Small intestine (tissue), 7 donors: ENCODE measurements around the gene ECE1. TPM values are rescaled to one million over a fixed set of nuclear protein-coding genes. Genes with fewer than 3 reads are reported as not detected.

Experiments used
- DNase-seq, 2 donors: peaks; one replicate each; pipeline versions ENCODE4 v3.0.0 to v3.0.0-alpha.2; 2013
- FAIRE-seq: peaks from 2 replicates; lab custom pipeline; 2012; peaks lifted over from hg19 to GRCh38; lab: Jason Lieb, UNC
- H3K27ac ChIP-seq, 3 donors: one replicate each; pipeline ENCODE4 v1.5.1; 2013; ENCODE audit warnings: low read length in 2 of 3, mild to moderate bottlenecking in 2 of 3, control low read depth in 1 of 3, inconsistent platforms in 1 of 3, low read depth in 1 of 3, moderate library complexity in 1 of 3
- H3K27me3 ChIP-seq, 3 donors: one replicate each; pipeline ENCODE4 v1.6.1; 2013; ENCODE audit warnings: low read length in 3 of 3, inconsistent platforms in 1 of 3; ENCODE audit not compliant: control insufficient read depth in 3 of 3, insufficient read depth in 3 of 3
- H3K36me3 ChIP-seq, 3 donors: one replicate each; pipeline ENCODE4 v1.6.1; 2013; ENCODE audit warnings: low read length in 3 of 3, inconsistent platforms in 1 of 3, low read depth in 1 of 3, mild to moderate bottlenecking in 1 of 3, moderate library complexity in 1 of 3; ENCODE audit not compliant: control insufficient read depth in 3 of 3, insufficient read depth in 2 of 3
- H3K4me1 ChIP-seq, 3 donors: one replicate each; pipeline ENCODE4 v1.6.1; 2013; ENCODE audit warnings: low read length in 2 of 3, inconsistent platforms in 1 of 3, low read depth in 1 of 3, mild to moderate bottlenecking in 1 of 3, moderate library complexity in 1 of 3; ENCODE audit not compliant: control insufficient read depth in 3 of 3, insufficient read depth in 2 of 3
- H3K4me3 ChIP-seq, 3 donors: one replicate each; pipeline ENCODE4 v1.5.1; 2013; ENCODE audit warnings: low read length in 3 of 3, control low read depth in 1 of 3, inconsistent platforms in 1 of 3, low read depth in 1 of 3, mild to moderate bottlenecking in 1 of 3, moderate library complexity in 1 of 3
- H3K9me3 ChIP-seq, 2 donors: one replicate each; pipeline ENCODE4 v1.6.1; 2013; ENCODE audit warnings: low read depth in 1 of 2, low read length in 1 of 2; ENCODE audit not compliant: control insufficient read depth in 2 of 2, insufficient read depth in 1 of 2
- WGBS, 3 donors: extraction: QIAGEN DNeasy Blood & Tissue Kit; methylation state at CpG; one replicate each; pipeline ENCODE4 v1.1.7; 2013; 5-methylcytosine and 5-hydroxymethylcytosine counted together
- polyA plus RNA-seq, 4 donors: library from polyadenylated mRNA; stranded (reverse) in 3 of 4; unstranded in 1 of 4; fragments of 200-250 nt in 3 of 4; fragments of 120-200 nt in 1 of 4; gene quantifications; one replicate each; pipeline versions ENCODE4 v1.2.1 to v1.2.3, GENCODE V29; 2013
- donor health status: healthy with polysubstance abuse.
- donor health status: control.
- donor health status: control.
- donor health status: Bipolar disorder and iron deficiency.
- donor health status: healthy.

Gene ECE1
- polyA plus RNA-seq, 4 donors: 20.8 to 68.9 (median 40.4) TPM

DNA sequence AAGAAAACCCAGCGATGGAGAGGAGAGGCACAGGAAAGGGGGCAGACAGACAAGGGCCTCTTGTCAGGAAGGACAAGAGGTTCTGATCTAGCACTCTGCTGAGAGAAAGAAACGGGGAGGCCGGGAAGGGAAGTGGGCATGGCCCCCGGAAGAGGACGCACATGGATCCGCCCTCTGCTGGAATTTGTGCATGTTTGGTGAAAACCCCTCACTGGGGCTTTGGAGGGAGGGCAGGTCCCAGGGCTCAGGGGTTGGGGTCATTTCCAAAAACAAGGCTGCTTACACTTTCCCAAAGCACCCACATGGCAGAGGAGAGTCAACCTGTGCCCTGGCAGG, 32.4 kb upstream of the ECE1 start:
- H3K9me3 ChIP-seq: no peaks in the 10 kb centered on the region
- no peak for FAIRE-seq
- H3K27ac ChIP-seq: peak overlapping the region in 1 of 3 donors; percentile 25
- H3K4me3 ChIP-seq: no peak overlapping the region
- no peak for DNase-seq
- no peaks in the 10 kb centered on the region for H3K27me3 ChIP-seq
- peaks cover 6 to 80% (median 8%) of the 10 kb centered on the region in 3 donors for H3K4me1 ChIP-seq
- peaks cover 0 to 46% (median 0%) of the 10 kb centered on the region in 3 donors for H3K36me3 ChIP-seq
- WGBS, 3 donors: 46 to 93% (median 82%) methylated on average over 6 of the region's 6 CpGs

DNA sequence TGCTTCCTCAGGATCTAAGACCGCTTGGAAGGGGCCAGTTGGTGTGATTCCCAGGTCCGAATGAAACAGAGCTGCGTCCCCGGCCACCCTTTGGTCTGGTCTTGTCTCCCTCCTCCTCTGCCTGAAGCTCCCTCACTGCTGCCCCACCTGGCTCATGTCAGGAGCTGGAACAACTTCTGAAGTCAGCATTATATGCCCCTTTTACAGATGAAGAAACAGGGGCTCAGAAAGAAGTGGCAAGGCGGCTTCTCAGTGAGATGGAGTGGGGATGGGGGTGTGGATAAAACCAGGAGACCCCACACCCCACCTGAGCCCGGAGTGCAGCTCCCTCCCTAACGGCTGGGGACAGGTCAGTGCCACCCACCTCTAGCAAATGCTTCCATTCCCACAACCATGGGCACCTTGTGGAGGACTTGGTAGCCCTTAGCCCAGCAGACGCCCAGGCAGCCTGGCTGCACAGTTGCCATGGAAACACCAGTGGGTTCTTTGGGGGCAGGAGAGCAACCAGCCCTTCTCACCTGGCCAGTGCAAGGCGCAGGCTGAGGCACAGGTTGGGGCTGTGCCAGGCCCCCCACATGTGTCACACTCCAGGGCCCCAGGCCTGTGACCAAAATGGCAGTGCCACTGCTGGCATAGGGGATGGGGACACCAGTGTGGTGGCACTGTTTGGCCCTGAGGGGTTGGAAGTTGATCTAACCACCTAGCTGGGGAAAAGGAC, 31.9 kb upstream of the ECE1 start:
- Histone ChIP-seq H3K4me3 (no peak overlapping the region), H3K27ac (peak overlapping the region in 2 of 3 donors; percentile 25 to 29), H3K4me1 (peaks cover 6 to 78% (median 8%) of the 10 kb centered on the region in 3 donors), H3K36me3 (peaks cover 0 to 46% (median 0%) of the 10 kb centered on the region in 3 donors), H3K9me3 (no peaks in the 10 kb centered on the region), H3K27me3 (no peaks in the 10 kb centered on the region)
- FAIRE-seq: no peak
- 88 to 100% (median 89%) methylated on average over 9 of the region's 9 CpGs for WGBS, 3 donors
- DNase-seq: no peak

DNA sequence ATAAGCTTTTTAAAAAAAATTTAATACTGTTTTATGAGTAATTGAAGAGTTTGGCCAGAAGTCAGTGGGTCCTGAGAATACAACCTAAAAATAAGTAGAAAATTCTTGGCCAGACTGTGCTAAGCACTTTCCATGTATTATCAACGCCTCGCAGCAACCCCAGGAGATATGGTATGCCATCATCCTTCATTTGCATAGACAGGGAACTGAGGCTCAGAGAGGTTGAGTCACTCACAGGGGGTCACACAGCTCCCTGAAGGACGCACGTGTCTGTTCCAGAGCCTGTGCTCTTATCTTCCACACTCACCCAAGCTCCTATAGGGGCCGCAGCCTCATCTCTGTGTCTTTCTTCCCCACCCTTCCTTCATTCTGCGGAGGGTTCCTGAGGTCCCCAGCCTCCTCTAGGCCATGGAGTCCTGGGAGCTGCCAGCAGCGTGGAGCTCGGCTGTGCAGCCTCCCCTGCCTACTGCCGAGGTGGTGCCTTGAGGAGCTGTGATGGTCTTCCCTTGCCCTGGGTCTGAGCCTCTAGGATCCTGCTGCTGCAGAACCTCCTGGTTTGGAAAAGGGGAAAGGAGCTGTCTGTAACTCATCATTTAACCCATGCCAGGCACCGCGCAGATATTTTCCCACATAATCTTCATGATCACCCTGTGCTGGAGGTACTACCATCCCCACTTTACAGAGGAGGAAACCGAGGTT, 30.3 kb upstream of the ECE1 start:
- H3K9me3 ChIP-seq: no peaks in the 10 kb centered on the region
- peak overlapping the region in 2 of 3 donors; percentile 6 to 12 for H3K27ac ChIP-seq
- no peak overlapping the region for H3K4me3 ChIP-seq
- H3K27me3 ChIP-seq: no peaks in the 10 kb centered on the region
- peaks cover 0 to 41% (median 0%) of the 10 kb centered on the region in 3 donors for H3K36me3 ChIP-seq
- FAIRE-seq: no peak
- 87 to 94% (median 91%) methylated on average over 12 of the region's 12 CpGs for WGBS, 3 donors
- peaks cover 3 to 67% (median 4%) of the 10 kb centered on the region in 3 donors for H3K4me1 ChIP-seq
- DNase-seq: no peak

DNA sequence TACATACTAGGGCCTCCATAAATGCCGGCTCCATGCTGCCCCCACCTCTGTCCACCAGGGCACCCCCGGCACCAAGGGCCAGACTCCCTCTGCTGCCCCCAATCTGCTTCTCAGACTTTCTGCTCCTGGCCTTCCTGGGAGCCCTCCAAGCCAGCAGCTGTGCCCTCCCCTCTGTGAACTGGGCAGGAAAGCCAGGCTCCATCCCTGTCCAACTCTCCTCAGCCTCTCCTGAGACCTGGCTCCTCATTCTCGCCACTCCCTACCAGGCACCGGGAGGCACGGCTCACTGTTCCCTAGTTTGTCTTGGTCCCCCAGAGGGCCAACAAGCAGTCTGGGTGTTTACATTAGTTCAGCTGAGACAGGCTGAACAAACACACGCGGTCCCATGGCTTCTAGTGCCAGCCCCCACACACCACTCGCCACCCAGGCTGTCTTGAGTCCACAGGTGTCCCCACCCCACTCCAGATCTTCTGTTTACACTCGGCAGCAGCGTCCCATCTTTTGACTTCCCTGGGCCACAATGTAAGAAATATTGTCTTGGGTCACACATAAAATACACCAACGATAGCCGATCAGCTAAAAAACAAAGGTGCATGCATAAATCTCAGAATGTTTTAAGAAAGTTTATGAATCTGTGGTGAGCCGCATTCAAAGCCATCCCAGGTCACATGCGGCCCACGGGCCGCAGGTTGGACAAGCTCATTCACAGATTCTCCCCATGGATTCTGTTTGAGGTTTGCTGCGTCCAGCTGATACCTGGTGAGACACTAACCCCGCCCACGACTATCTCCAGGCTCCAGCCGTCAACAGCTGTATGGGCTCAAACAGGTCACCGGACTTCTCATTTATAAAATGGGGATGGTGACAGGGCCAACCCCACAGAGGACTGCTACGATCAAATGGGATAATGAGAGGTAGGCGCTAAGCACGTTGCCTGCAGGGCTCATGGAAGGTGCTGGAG, 29.5 kb upstream of the ECE1 start:
- DNase-seq (no peak), FAIRE-seq (no peak)
- Histone ChIP-seq H3K36me3 (peaks cover 0 to 39% (median 0%) of the 10 kb centered on the region in 3 donors), H3K4me1 (peaks cover 0 to 59% (median 3%) of the 10 kb centered on the region in 3 donors), H3K9me3 (no peaks in the 10 kb centered on the region), H3K27me3 (no peaks in the 10 kb centered on the region), H3K4me3 (no peak overlapping the region), H3K27ac (peak overlapping the region in 2 of 3 donors; percentile 61 to 84)
- WGBS, 3 donors: 70 to 84% (median 80%) methylated on average over 24 of the region's 24 CpGs

DNA sequence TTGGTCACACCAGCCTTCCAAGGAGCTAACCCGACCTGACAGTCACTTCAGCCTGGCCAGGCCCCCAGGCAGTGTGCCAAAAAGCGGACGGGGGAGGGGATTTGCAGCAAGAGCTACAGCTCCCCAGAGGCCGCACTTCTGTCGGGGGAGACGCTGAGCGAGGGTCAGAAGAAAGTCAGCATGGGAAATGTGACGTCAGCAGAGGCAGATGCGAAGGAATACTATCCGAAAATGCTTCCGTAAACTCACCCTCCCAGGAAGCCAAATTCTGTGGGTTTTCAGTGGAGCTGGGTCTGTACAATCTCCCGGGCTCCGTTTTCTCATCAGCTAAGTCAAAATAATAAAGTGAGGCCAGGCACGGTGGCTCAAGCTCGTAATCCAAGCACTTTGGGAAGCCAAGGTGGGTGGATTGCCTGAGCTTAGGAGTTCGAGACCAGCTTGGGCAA, 28.5 kb upstream of the ECE1 start:
- Histone ChIP-seq H3K4me1 (peaks cover 0 to 49% (median 3%) of the 10 kb centered on the region in 3 donors), H3K27me3 (no peaks in the 10 kb centered on the region), H3K9me3 (no peaks in the 10 kb centered on the region), H3K4me3 (no peak overlapping the region), H3K27ac (peak overlapping the region in 2 of 3 donors; percentile 61 to 84), H3K36me3 (peaks cover 0 to 33% (median 0%) of the 10 kb centered on the region in 3 donors)
- FAIRE-seq (no peak), DNase-seq (peak in 1 of 2 donors; percentile 55)
- WGBS, 3 donors: 71 to 84% (median 78%) methylated on average over 16 of the region's 16 CpGs

DNA sequence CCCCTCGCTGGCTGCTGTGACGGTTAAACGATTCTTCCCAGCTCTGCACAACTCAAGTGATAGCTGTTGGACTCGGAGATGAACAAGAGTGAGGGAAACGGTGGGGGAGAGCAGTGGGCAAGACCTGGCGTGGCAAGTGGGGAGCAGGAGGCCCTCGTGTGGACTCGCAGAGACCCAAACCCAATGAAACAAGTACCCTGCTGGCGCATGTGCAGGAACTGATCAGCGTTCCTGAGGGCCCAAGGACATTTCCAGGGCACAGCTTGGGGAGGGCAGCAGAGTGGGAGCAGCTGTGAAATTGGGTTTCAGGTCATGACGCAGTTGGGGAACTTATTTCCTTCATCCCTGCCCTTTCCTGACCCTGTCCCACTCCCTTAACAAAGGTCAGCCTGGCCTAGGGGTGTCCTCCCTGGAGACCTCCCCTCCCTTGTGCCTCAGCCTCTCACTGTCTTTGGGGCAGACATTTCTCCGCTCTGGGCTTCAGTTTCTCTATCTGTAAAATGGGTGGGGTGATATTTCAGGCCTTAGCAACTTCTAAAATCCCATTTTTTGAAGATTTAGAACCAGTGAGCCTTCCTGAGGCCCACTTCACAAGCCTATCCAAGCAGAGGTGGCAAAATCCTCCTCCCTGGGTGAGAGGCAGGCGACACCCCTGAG, 27.9 kb upstream of the ECE1 start:
- DNase-seq: no peak
- Histone ChIP-seq H3K9me3 (no peaks in the 10 kb centered on the region), H3K4me1 (peaks cover 0 to 44% (median 6%) of the 10 kb centered on the region in 3 donors), H3K27me3 (no peaks in the 10 kb centered on the region), H3K4me3 (no peak overlapping the region), H3K27ac (peak overlapping the region in 2 of 3 donors; percentile 61 to 84), H3K36me3 (peaks cover 0 to 33% (median 0%) of the 10 kb centered on the region in 3 donors)
- WGBS, 3 donors: 84 to 94% (median 89%) methylated on average over 13 of the region's 13 CpGs
- no peak for FAIRE-seq

DNA sequence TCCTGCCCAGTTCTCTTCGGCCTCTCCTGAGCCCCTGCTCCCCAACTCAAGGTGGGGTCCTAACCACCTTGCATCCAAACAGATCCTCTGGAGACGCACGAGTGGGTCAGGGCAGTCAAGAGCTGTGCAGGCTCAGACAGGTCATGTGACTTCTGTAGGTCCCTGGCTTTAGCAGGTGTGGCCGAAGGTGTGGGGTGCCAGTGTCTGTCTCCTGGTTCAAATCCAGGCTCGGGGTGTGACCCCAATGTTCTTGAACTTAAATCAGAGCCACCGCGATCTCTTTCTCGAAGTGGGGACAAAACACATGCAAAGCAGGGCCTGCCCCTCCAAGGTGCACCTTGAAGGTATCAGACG, 27.4 kb upstream of the ECE1 start:
- DNase-seq (no peak), FAIRE-seq (no peak)
- Histone ChIP-seq H3K4me1 (peaks cover 0 to 40% (median 6%) of the 10 kb centered on the region in 3 donors), H3K27me3 (no peaks in the 10 kb centered on the region), H3K9me3 (no peaks in the 10 kb centered on the region), H3K36me3 (peaks cover 0 to 33% (median 0%) of the 10 kb centered on the region in 3 donors), H3K27ac (peak overlapping the region in 1 of 3 donors; percentile 84), H3K4me3 (no peak overlapping the region)
- 86 to 89% (median 88%) methylated on average over 9 of the region's 9 CpGs for WGBS, 3 donors
